Activated CD8-positive, alpha-beta T cell treated with anti-CD3 and anti-CD28 coated beads, Interleukin-2, amount 10 ng/mL, durations not matched to agents 7 days and 5 days (primary cell): ENCODE results near the gene CDC26. TPM values are rescaled to one million over a fixed set of nuclear protein-coding genes. Genes with fewer than 3 reads are reported as not detected.

Source experiments
- ATAC-seq: fragments of 150-1000 bp; cut with Tn5 transposase; one replicate; pipeline ENCODE4 v1.10.0; 2021; ENCODE audit warnings: moderate library complexity
- CTCF ChIA-PET: fragments of 350-600 bp; sonication (Branson Sonifier 250); formaldehyde crosslinking; loops from one replicate; lab custom pipeline; 2021; ENCODE audit warnings: antibody characterized with exemption; lab: Charles Lee
- POLR2A ChIA-PET: fragments of 350-600 bp; sonication (Branson Sonifier 250); formaldehyde crosslinking; loops from one replicate; lab custom pipeline; 2021; ENCODE audit warnings: antibody characterized with exemption; lab: Charles Lee
- DNase-seq: peaks from one replicate; pipeline ENCODE4 v3.0.0-alpha.2; 2020
- H3K27ac Mint-ChIP-seq: one replicate; pipeline ENCODE4 v1.8.0; 2021; ENCODE audit warnings: mild to moderate bottlenecking, mixed read lengths
- H3K27me3 Mint-ChIP-seq: one replicate; pipeline ENCODE4 v1.8.0; 2021; ENCODE audit warnings: low read depth, mixed read lengths
- H3K36me3 Mint-ChIP-seq: one replicate; pipeline ENCODE4 v1.8.0; 2021; ENCODE audit warnings: low read depth, mixed read lengths
- H3K4me1 Mint-ChIP-seq: one replicate; pipeline ENCODE4 v1.8.0; 2021; ENCODE audit warnings: low read depth, mixed read lengths
- H3K4me3 Mint-ChIP-seq: one replicate; pipeline ENCODE4 v1.8.0; 2021; ENCODE audit warnings: mild to moderate bottlenecking, mixed read lengths
- H3K9me3 Mint-ChIP-seq: one replicate; pipeline ENCODE4 v1.8.0; 2022; ENCODE audit warnings: mixed read lengths; ENCODE audit not compliant: insufficient read depth
- total RNA-seq, 2 experiments: library from RNA; stranded (reverse); gene quantifications; one replicate each; pipeline ENCODE4 v1.2.3, GENCODE V29; 2021

The CDC26 gene
- total RNA-seq = 10 to 100 TPM; 26.1 to 28.9 TPM

GRCh38 chr9:113275157-113276131 lies at the start of gene CDC26, which contains the start of gene PRPF4:
Gene CDC26, minus strand, starts transcription at chr9:113275572. Its CDS starts 3,065 bp downstream, at chr9:113272507.
Gene PRPF4, plus strand, starts transcription at chr9:113275658. Its CDS starts 86 bp downstream, at chr9:113275744.
- POLR2A ChIA-PET = interaction anchor here (0.7 to 2.7 kb wide), 11 partner anchors 15 to 138 kb away, joined by 3 to 25 read pairs (median 4); partner anchors contain the start of genes BSPRY, C9orf43, FKBP15 and HDHD3
- no peaks in the 10 kb centered on the region for H3K27me3 Mint-ChIP-seq
- ATAC-seq (peak; percentile 95), DNase-seq (peak; percentile 98)
- CTCF ChIA-PET = interaction anchor here (0.7 to 5.7 kb wide), 41 partner anchors 9 to 408 kb away, joined by 3 to 105 read pairs (median 5); partner anchors contain the start of genes ALAD, C9orf43, FKBP15 and HDHD3
- peaks cover 45% of the 10 kb centered on the region for H3K36me3 Mint-ChIP-seq
- no peak within 1 kb of the TSS for H3K4me3 Mint-ChIP-seq
- H3K9me3 Mint-ChIP-seq = no peaks in the 10 kb centered on the region
- no peak within 1 kb of the TSS for H3K27ac Mint-ChIP-seq
- H3K4me1 Mint-ChIP-seq = peaks cover 21% of the 10 kb centered on the region

- Mint-ChIP-seq H3K36me3 (no peaks in the 10 kb centered on the region), H3K27me3 (no peaks in the 10 kb centered on the region), H3K4me3 (no peak overlapping the region), H3K4me1 (no peaks in the 10 kb centered on the region), H3K9me3 (no peaks in the 10 kb centered on the region), H3K27ac (no peak overlapping the region)
- CTCF ChIA-PET = interaction anchor here (1.4 kb wide), 1 partner anchor 14 kb away, joined by 3 read pairs; no protein-coding TSS in a partner anchor
- DNase-seq (no peak), ATAC-seq (no peak)
- POLR2A ChIA-PET = no interaction called here
These were observed 47.3 kb upstream of the CDC26 start for GRCh38 chr9:113322671-113323070.

GRCh38 chr9:113320051-113320450 lies 44.7 kb upstream of the CDC26 start:
- Mint-ChIP-seq H3K36me3 (no peaks in the 10 kb centered on the region), H3K4me1 (no peaks in the 10 kb centered on the region), H3K27ac (no peak overlapping the region), H3K9me3 (no peaks in the 10 kb centered on the region), H3K27me3 (peaks cover 8% of the 10 kb centered on the region), H3K4me3 (no peak overlapping the region)
- no peak for DNase-seq
- no peak for ATAC-seq
- ChIA-PET CTCF (no interaction called here), POLR2A (interaction anchor here (0.7 kb wide), 1 partner anchor 339 kb away, joined by 3 read pairs; no protein-coding TSS in a partner anchor)

GRCh38 chr9:113319054-113319453 lies 43.7 kb upstream of the CDC26 start:
- ChIA-PET CTCF (interaction anchor here (0.6 to 1.2 kb wide), 3 partner anchors 44 to 1610 kb away, joined by 3 to 4 read pairs (median 3); partner anchors contain the start of genes ALAD, CDC26 and PRPF4), POLR2A (no interaction called here)
- Mint-ChIP-seq H3K36me3 (no peaks in the 10 kb centered on the region), H3K27me3 (peaks cover 9% of the 10 kb centered on the region), H3K9me3 (no peaks in the 10 kb centered on the region), H3K4me1 (no peaks in the 10 kb centered on the region), H3K27ac (no peak overlapping the region), H3K4me3 (no peak overlapping the region)
- DNase-seq = no peak
- ATAC-seq = no peak

- no peak for ATAC-seq
- ChIA-PET POLR2A (no interaction called here), CTCF (no interaction called here)
- H3K36me3 Mint-ChIP-seq = no peaks in the 10 kb centered on the region
- H3K9me3 Mint-ChIP-seq = no peaks in the 10 kb centered on the region
- no peak overlapping the region for H3K4me3 Mint-ChIP-seq
- H3K27ac Mint-ChIP-seq = no peak overlapping the region
- H3K4me1 Mint-ChIP-seq = no peaks in the 10 kb centered on the region
- no peak for DNase-seq
- H3K27me3 Mint-ChIP-seq = peaks cover 9% of the 10 kb centered on the region
These were observed 42.4 kb upstream of the CDC26 start for GRCh38 chr9:113317777-113318176.

GRCh38 chr9:113316030-113316429 lies 40.7 kb upstream of the CDC26 start:
- DNase-seq (no peak), ATAC-seq (no peak)
- no peaks in the 10 kb centered on the region for H3K9me3 Mint-ChIP-seq
- ChIA-PET CTCF (interaction anchor here (0.7 to 1.5 kb wide), 2 partner anchors 95 to 340 kb away, joined by 3 read pairs; partner anchors contain the start of genes C9orf43 and POLE3), POLR2A (no interaction called here)
- no peak overlapping the region for H3K27ac Mint-ChIP-seq
- peaks cover 9% of the 10 kb centered on the region for H3K27me3 Mint-ChIP-seq
- no peak overlapping the region for H3K4me3 Mint-ChIP-seq
- H3K4me1 Mint-ChIP-seq = no peaks in the 10 kb centered on the region
- H3K36me3 Mint-ChIP-seq = no peaks in the 10 kb centered on the region

GRCh38 chr9:113315231-113315630 lies 39.9 kb upstream of the CDC26 start:
- H3K27me3 Mint-ChIP-seq = peaks cover 9% of the 10 kb centered on the region
- ChIA-PET CTCF (interaction anchor here (1.5 kb wide), 1 partner anchor 95 kb away, joined by 3 read pairs; the partner anchor contains the start of genes C9orf43 and POLE3), POLR2A (no interaction called here)
- H3K4me1 Mint-ChIP-seq = no peaks in the 10 kb centered on the region
- ATAC-seq (no peak), DNase-seq (no peak)
- no peak overlapping the region for H3K4me3 Mint-ChIP-seq
- H3K9me3 Mint-ChIP-seq = no peaks in the 10 kb centered on the region
- H3K36me3 Mint-ChIP-seq = no peaks in the 10 kb centered on the region
- no peak overlapping the region for H3K27ac Mint-ChIP-seq

GRCh38 chr9:113313261-113313660 lies 37.9 kb upstream of the CDC26 start:
- H3K27me3 Mint-ChIP-seq = peaks cover 9% of the 10 kb centered on the region
- no peaks in the 10 kb centered on the region for H3K9me3 Mint-ChIP-seq
- no peaks in the 10 kb centered on the region for H3K36me3 Mint-ChIP-seq
- ChIA-PET CTCF (interaction anchor here (4.6 kb wide), 1 partner anchor 343 kb away, joined by 24 read pairs; no protein-coding TSS in a partner anchor), POLR2A (interaction anchor here (0.6 kb wide), 1 partner anchor 37 kb away, joined by 3 read pairs; no protein-coding TSS in a partner anchor)
- no peak overlapping the region for H3K4me3 Mint-ChIP-seq
- no peaks in the 10 kb centered on the region for H3K4me1 Mint-ChIP-seq
- no peak for DNase-seq
- ATAC-seq = no peak
- no peak overlapping the region for H3K27ac Mint-ChIP-seq

GRCh38 chr9:113311961-113312360 lies 36.6 kb upstream of the CDC26 start:
- Mint-ChIP-seq H3K4me3 (no peak overlapping the region), H3K27me3 (peaks cover 5% of the 10 kb centered on the region), H3K4me1 (no peaks in the 10 kb centered on the region), H3K9me3 (no peaks in the 10 kb centered on the region), H3K36me3 (no peaks in the 10 kb centered on the region), H3K27ac (no peak overlapping the region)
- ChIA-PET CTCF (interaction anchor here (0.7 to 4.6 kb wide), 6 partner anchors 11 to 344 kb away, joined by 3 to 24 read pairs (median 3); no protein-coding TSS in a partner anchor), POLR2A (no interaction called here)
- DNase-seq (no peak), ATAC-seq (no peak)

GRCh38 chr9:113310538-113310937 lies 35.2 kb upstream of the CDC26 start:
- DNase-seq (no peak), ATAC-seq (no peak)
- Mint-ChIP-seq H3K9me3 (no peaks in the 10 kb centered on the region), H3K27me3 (peaks cover 2% of the 10 kb centered on the region), H3K27ac (no peak overlapping the region), H3K36me3 (no peaks in the 10 kb centered on the region), H3K4me1 (no peaks in the 10 kb centered on the region), H3K4me3 (no peak overlapping the region)
- ChIA-PET POLR2A (no interaction called here), CTCF (interaction anchor here (1.3 to 4.6 kb wide), 3 partner anchors 97 to 346 kb away, joined by 3 to 24 read pairs (median 6); no protein-coding TSS in a partner anchor)

GRCh38 chr9:113309204-113309813 lies 33.9 kb upstream of the CDC26 start:
- H3K9me3 Mint-ChIP-seq = no peaks in the 10 kb centered on the region
- H3K27ac Mint-ChIP-seq = no peak overlapping the region
- H3K4me1 Mint-ChIP-seq = no peaks in the 10 kb centered on the region
- ChIA-PET POLR2A (no interaction called here), CTCF (interaction anchor here (0.7 to 4.6 kb wide), 4 partner anchors 14 to 347 kb away, joined by 3 to 24 read pairs (median 4); partner anchors contain the start of gene ALAD)
- peak; percentile 53 for ATAC-seq
- no peaks in the 10 kb centered on the region for H3K27me3 Mint-ChIP-seq
- no peaks in the 10 kb centered on the region for H3K36me3 Mint-ChIP-seq
- H3K4me3 Mint-ChIP-seq = no peak overlapping the region
- peak; percentile 46 for DNase-seq
